Ovary (tissue), 9 donors: ENCODE measurements around the gene DESI1. TPM values are rescaled to one million over a fixed set of nuclear protein-coding genes. Genes with fewer than 3 reads are reported as not detected.

Experiments
- DNase-seq, 5 donors: peaks; one replicate each; pipeline ENCODE4 v3.0.0-alpha.2; 2019 to 2020
- H3K27ac ChIP-seq, 2 donors: fragments of 200-600 bp; one replicate each; pipeline versions ENCODE4 v1.5.1 to v1.8.0; 2019 to 2022
- H3K27me3 ChIP-seq: fragments of 200-600 bp; one replicate; pipeline ENCODE4 v1.8.0; 2022
- H3K36me3 ChIP-seq: fragments of 200-600 bp; sonication (generic); one replicate; pipeline ENCODE4 v1.5.1; 2019
- H3K4me1 ChIP-seq: one replicate; pipeline ENCODE4 v1.8.1; 2013; ENCODE audit warnings: mild to moderate bottlenecking, moderate library complexity; ENCODE audit not compliant: insufficient read depth
- H3K4me3 ChIP-seq: fragments of 200-600 bp; sonication (generic); one replicate; pipeline ENCODE4 v1.5.1; 2017
- H3K9me3 ChIP-seq, 2 donors: fragments of 200-600 bp in 1 of 2; sonication (generic) in 1 of 2; one replicate each; pipeline versions ENCODE4 v1.5.1 to v1.8.1; 2013 to 2019; ENCODE audit warnings: mild to moderate bottlenecking in 1 of 2, moderate library complexity in 1 of 2
- EP300 ChIP-seq: sonication (generic); formaldehyde crosslinking; IDR thresholded peaks from one replicate; pipeline ENCODE4 v1.6.1; 2017; ENCODE audit warnings: antibody characterized with exemption
- POLR2A ChIP-seq: fragments of 450-650 bp; IDR thresholded peaks from one replicate; pipeline ENCODE4 v1.6.1; 2017; ENCODE audit warnings: antibody characterized with exemption, mild to moderate bottlenecking, moderate library complexity
- WGBS, 3 donors: extraction: QIAGEN DNeasy Blood & Tissue Kit in 1 of 3; methylation state at CpG; one replicate each; pipeline versions ENCODE4 v1.1.5 to v1.1.7; 2013 to 2017; 5-methylcytosine and 5-hydroxymethylcytosine counted together
- intact Hi-C, 4 donors: fragments of 100-400 bp; cut with DNase I; formaldehyde crosslinking; loops; one replicate each; pipeline versions ENCODE4 v1.11.0 to v1.15.1; 2022 to 2023
- polyA plus RNA-seq, 2 donors: library from polyadenylated mRNA; stranded (reverse); fragments of 200-250 nt in 1 of 2; fragments of 350-450 nt in 1 of 2; fragmentation: Illumina TruSeq in 1 of 2; extraction: RNeasy Lipid Tissue Mini Kit (QIAGEN cat#74804) in 1 of 2; gene quantifications; one replicate each; pipeline ENCODE4 v1.2.3, GENCODE V29; 2013 to 2014
- total RNA-seq, 7 donors: library from RNA; depleted of rRNA in 2 of 7; stranded (reverse); fragments of >200 nt in 2 of 7; fragmentation: NEBNext Ultra II Directional in 3 of 7; extraction: Animal tissue kit (Norgen Biotek cat#: 25700) in 3 of 7; gene quantifications; one replicate each; pipeline versions ENCODE4 v1.1.0 to v1.2.4, GENCODE V29; 2016 to 2023
- TF ChIP-seq, protein P1 (sequence below), 3 donors: fragments of 450-650 bp in 2 of 3; fragments of 200-600 bp in 1 of 3; IDR thresholded peaks; one replicate each; pipeline versions ENCODE4 v1.5.1 to v1.8.0; 2016 to 2022; ENCODE audit warnings: antibody characterized with exemption in 3 of 3, mild to moderate bottlenecking in 1 of 3
- donor health status: DM: no; HTN: no; CAD: no; lungs with moderate emphysema.
- donor health status: DM: no; HTN: no; CAD: no.
- donor health status: Bipolar disorder and iron deficiency.
- donor health status: DM: yes; HTN: yes; CAD: no.
- donor health status: DM: no; HTN: no; CAD: no.
- donor health status: DM: yes; HTN: yes; CAD: no.

The DESI1 gene
- total and polyA plus RNA-seq, 9 donors = 10.8 to 34.5 (median 22.8) TPM

DNA sequence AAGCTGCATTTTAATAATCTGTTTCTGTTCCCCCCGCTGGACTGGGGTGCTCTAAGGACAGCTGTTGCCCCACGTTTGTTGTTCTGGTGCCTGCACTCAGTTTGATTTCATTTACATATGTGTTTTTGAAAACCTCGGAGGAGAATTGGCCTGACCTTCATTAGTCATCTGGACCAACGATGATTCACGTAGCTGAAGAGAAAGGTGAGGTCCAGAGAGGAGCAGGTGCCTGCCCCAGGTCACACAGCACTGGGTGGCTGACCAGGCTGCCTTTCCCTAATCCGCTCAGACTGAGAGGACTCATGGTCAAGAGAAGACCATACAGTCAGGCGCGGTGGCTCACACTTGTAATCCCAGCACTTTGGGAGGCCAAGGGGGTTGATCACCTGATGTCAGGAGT is 56.3 kb downstream of the DESI1 start:
- peak in 1 of 5 donors; percentile 43 for DNase-seq
- TF ChIP-seq, protein P1, sequence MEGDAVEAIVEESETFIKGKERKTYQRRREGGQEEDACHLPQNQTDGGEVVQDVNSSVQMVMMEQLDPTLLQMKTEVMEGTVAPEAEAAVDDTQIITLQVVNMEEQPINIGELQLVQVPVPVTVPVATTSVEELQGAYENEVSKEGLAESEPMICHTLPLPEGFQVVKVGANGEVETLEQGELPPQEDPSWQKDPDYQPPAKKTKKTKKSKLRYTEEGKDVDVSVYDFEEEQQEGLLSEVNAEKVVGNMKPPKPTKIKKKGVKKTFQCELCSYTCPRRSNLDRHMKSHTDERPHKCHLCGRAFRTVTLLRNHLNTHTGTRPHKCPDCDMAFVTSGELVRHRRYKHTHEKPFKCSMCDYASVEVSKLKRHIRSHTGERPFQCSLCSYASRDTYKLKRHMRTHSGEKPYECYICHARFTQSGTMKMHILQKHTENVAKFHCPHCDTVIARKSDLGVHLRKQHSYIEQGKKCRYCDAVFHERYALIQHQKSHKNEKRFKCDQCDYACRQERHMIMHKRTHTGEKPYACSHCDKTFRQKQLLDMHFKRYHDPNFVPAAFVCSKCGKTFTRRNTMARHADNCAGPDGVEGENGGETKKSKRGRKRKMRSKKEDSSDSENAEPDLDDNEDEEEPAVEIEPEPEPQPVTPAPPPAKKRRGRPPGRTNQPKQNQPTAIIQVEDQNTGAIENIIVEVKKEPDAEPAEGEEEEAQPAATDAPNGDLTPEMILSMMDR (IDR thresholded peaks at IDR 0.05) = no peak
- no peak for TF ChIP-seq POLR2A
- TF ChIP-seq EP300 = no peak
- peak overlapping the region; percentile 77 to 98 for H3K27ac ChIP-seq
- peaks cover 32% of the 10 kb centered on the region for H3K4me1 ChIP-seq
- WGBS, 3 donors = 57 to 74% (median 64%) methylated on average over 8 of the region's 8 CpGs
- no peaks in the 10 kb centered on the region for H3K27me3 ChIP-seq
- H3K4me3 ChIP-seq = no peak overlapping the region
- H3K36me3 ChIP-seq = no peaks in the 10 kb centered on the region
- intact Hi-C loops = no loop called here
- no peaks in the 10 kb centered on the region for H3K9me3 ChIP-seq

DNA sequence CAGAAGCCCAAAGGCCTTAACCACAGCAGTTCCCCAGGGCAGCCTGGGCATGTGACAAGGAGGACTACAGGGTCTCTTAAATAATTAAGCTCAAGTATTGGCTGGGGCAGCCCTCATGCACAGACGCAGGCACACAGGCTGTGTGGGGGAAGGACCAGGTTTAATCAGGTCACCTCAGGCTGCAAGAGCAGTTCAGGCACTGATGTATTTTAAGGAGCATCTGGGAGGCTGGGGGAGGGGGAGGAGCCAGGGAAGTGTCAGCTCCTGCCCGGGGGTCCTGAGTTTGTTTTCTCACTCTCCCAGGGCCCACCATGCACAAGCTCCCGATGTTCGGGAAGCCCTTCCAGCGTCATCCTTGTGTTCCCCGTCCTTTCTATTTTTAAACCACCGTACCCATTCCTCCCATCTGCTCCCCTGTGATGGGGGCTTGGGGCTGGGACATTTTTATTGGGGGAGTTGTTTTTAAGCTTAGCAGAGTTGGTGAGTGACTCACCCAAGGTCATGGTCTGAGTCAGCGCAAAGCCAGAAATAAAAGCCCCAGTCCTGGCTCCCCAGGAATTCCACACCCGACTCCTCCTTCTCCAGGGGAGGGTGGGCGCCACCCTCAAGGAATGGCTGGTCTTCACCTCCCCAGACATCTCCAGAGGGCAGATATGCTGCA is 57.7 kb downstream of the DESI1 start:
- Histone ChIP-seq H3K36me3 (no peaks in the 10 kb centered on the region), H3K27me3 (no peaks in the 10 kb centered on the region), H3K27ac (peak overlapping the region; percentile 77 to 98), H3K4me1 (peaks cover 25% of the 10 kb centered on the region), H3K4me3 (peak overlapping the region; percentile 61), H3K9me3 (no peaks in the 10 kb centered on the region)
- intact Hi-C loops = no loop called here
- peak; percentile 77 to 89 (median 81) for DNase-seq
- WGBS, 3 donors = 4 to 15% (median 4%) methylated on average over 10 of the region's 10 CpGs
- TF ChIP-seq, protein P1 (IDR thresholded peaks at IDR 0.05) = no peak
- TF ChIP-seq EP300 (peak; percentile 33), POLR2A (peak; percentile 40)

DNA sequence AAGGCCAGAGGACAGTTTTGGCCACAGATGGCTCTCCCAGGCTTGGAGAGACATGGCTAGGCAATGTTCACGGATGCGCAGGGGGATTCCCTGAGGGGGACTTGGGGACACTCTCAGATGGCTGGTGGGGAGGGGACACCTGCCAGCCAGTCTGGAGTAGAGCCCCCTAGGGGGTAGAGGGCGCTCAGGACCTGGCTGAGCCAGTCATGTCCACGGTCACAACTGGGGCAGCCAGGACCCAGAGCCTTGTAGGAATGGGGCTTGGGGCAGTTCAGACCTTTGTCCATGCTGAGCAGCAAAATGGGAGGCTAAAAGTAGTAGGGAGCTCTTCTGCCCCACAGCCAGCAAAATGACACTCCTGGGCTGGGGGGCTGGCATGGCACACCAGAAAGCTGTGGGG is 58.4 kb downstream of the DESI1 start:
- peak overlapping the region; percentile 61 for H3K4me3 ChIP-seq
- no peaks in the 10 kb centered on the region for H3K9me3 ChIP-seq
- no peaks in the 10 kb centered on the region for H3K36me3 ChIP-seq
- TF ChIP-seq POLR2A (no peak), EP300 (no peak)
- TF ChIP-seq, protein P1 (IDR thresholded peaks at IDR 0.05) = no peak
- DNase-seq = peak in 2 of 5 donors; percentile 51 to 54
- intact Hi-C loops = no loop called here
- peaks cover 26% of the 10 kb centered on the region for H3K4me1 ChIP-seq
- WGBS, 3 donors = 68 to 76% (median 69%) methylated on average over 4 of the region's 4 CpGs
- no peaks in the 10 kb centered on the region for H3K27me3 ChIP-seq
- peak overlapping the region; percentile 77 to 98 for H3K27ac ChIP-seq

DNA sequence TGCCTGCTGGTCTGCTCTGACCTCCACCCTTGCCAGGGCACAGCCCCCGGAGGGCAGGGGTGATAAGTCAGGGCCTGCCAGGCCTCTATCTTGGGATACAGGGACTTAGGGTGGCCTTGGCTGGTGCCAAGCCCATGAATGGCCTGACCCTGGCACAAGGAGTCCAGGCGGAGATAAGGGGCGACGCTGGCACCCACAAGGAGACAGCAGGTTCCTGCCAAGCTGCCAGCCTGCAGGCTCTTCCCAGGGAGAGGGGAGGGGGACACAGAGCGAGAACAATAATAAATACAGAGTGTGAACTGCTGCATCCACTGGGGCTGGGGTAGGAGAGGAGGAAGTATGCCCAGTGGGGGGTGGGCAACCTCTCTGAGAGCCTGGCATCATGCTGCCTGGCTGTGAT is 59.1 kb downstream of the DESI1 start:
- Histone ChIP-seq H3K4me3 (peak overlapping the region; percentile 61), H3K4me1 (peaks cover 23% of the 10 kb centered on the region), H3K36me3 (no peaks in the 10 kb centered on the region), H3K27me3 (no peaks in the 10 kb centered on the region), H3K9me3 (no peaks in the 10 kb centered on the region), H3K27ac (peak overlapping the region; percentile 77 to 98)
- DNase-seq = peak in 2 of 5 donors; percentile 59 to 62
- 14 to 33% (median 26%) methylated on average over 5 of the region's 5 CpGs for WGBS, 3 donors
- no peak for TF ChIP-seq EP300
- TF ChIP-seq, protein P1 (IDR thresholded peaks at IDR 0.05) = no peak
- TF ChIP-seq POLR2A = no peak
- intact Hi-C loops = no loop called here
